ENCODE measurements around the gene PROM1. TPM values are rescaled to one million over a fixed set of nuclear protein-coding genes. Genes with fewer than 3 reads are reported as not detected.

PROM1 gene
- total and polyA plus RNA-seq, 2 of the 8 experiments (the other 6 are each of a cell fraction or from before 2014, with no cell fraction given): 36.0 to 59.7 TPM

GRCh38 chr4:15996773-15997172 is 87.0 kb downstream of the PROM1 start (continued):
- TF ChIP-seq CHD7 (IDR thresholded peaks at IDR 0.05; ENCODE audit: insufficient replicate concordance, low read length) (no peak), KDM4A (IDR thresholded peaks at IDR 0.05; ENCODE audit: low read depth, low read length, severe bottlenecking) (no peak), ATF3 (IDR thresholded peaks at IDR 0.05; ENCODE audit: insufficient read depth, low read depth, low read length) (no peak), HDAC6 (IDR thresholded peaks at IDR 0.05; ENCODE audit: low read depth, low read length) (no peak), FOSL1 (IDR thresholded peaks at IDR 0.05; ENCODE audit: insufficient read depth, low read depth, low read length) (no peak), SIX5 (IDR thresholded peaks at IDR 0.05; ENCODE audit: low read depth, low read length) (no peak), NANOG (IDR thresholded peaks at IDR 0.05; ENCODE audit: insufficient read depth, low read depth, low read length, poor library complexity, severe bottlenecking) (no peak), RFX5 (IDR thresholded peaks at IDR 0.05; ENCODE audit: borderline replicate concordance, low read depth, low read length) (no peak), GTF2F1 (IDR thresholded peaks at IDR 0.05; ENCODE audit: borderline replicate concordance, low read depth, low read length) (no peak), RBBP5 (IDR thresholded peaks at IDR 0.05; ENCODE audit: borderline replicate concordance, low read depth, low read length) (no peak), TEAD4 (IDR thresholded peaks at IDR 0.05; ENCODE audit: low read depth, low read length) (no peak), POLR2A (IDR thresholded peaks at IDR 0.05; ENCODE audit: control extremely low read depth in 1 of 2, low read depth in 2 of 2, low read length in 2 of 2) (no peak)

Data from H1 (cell line).